ENCODE measurements around the gene ZNF175. TPM values are rescaled to one million over a fixed set of nuclear protein-coding genes. Genes with fewer than 3 reads are reported as not detected.
A peak's percentile ranks its signal among the peaks of the same experiment; 100 is the strongest.

ZNF175 gene
- total RNA-seq, 1 experiment from 2014 or later = 8.5 TPM

GRCh38 chr19:51565583-51565982 is 5.5 kb upstream of the ZNF175 start:
- POLR2A ChIA-PET (ENCODE audit: unreplicated experiment) = no interaction called here
- H3K27me3 ChIP-seq (ENCODE audit: low read length) = peaks cover 8% of the 10 kb centered on the region; the same call in 1 of the 2 replicates
- no peak overlapping the region for H3K9ac ChIP-seq (ENCODE audit: low read length)
- H3K4me2 ChIP-seq (ENCODE audit: low read length) = no peak overlapping the region
- no peaks in the 10 kb centered on the region for H3K9me2 ChIP-seq (replicated peaks; ENCODE audit: low read length)
- CTCF ChIA-PET = interaction anchor here (0.6 kb wide), 1 partner anchor 54 kb away, joined by 3 read pairs; no protein-coding TSS in a partner anchor
- no peaks in the 10 kb centered on the region for H3K79me2 ChIP-seq (ENCODE audit: low read length)
- no peaks in the 10 kb centered on the region for H4K20me1 ChIP-seq (ENCODE audit: low read length)
- no peak overlapping the region for H2AFZ ChIP-seq (ENCODE audit: low read length)
- ATAC-seq (no peak), DNase-seq (no peak)
- no peak overlapping the region for H3K27ac ChIP-seq (ENCODE audit: low read length)
- intact Hi-C loops (cut with micrococcal nuclease) = no loop called here
- no peak overlapping the region for H3K4me3 ChIP-seq (ENCODE audit: low read length)
- peaks cover 42% of the 10 kb centered on the region for H3K4me1 ChIP-seq (ENCODE audit: insufficient read depth, low read length)
- BruUV-seq (replicated peaks) = no TSS peak
- H3K36me3 ChIP-seq (ENCODE audit: low read depth, low read length) = no peaks in the 10 kb centered on the region
- TF ChIP-seq EZH2 (IDR thresholded peaks at IDR 0.05; ENCODE audit: low read length, unreplicated experiment) (no peak), CTCF (conservative IDR thresholded peaks at IDR 0.05; ENCODE audit: low read depth, low read length) (no peak), EZH2phosphoT487 (IDR thresholded peaks at IDR 0.05; ENCODE audit: borderline replicate concordance, low read length) (no peak)
- no peaks in the 10 kb centered on the region for H3K9me3 ChIP-seq (ENCODE audit: low read length)
- H3F3A ChIP-seq (ENCODE audit: low read length, unreplicated experiment) = no peaks in the 10 kb centered on the region

GRCh38 chr19:51566489-51567100 is 4.5 kb upstream of the ZNF175 start:
- Histone ChIP-seq H3K9me3 (ENCODE audit: low read length) (no peaks in the 10 kb centered on the region), H3K4me1 (ENCODE audit: insufficient read depth, low read length) (peaks cover 44% of the 10 kb centered on the region), H4K20me1 (ENCODE audit: low read length) (no peaks in the 10 kb centered on the region), H3K9ac (ENCODE audit: low read length) (no peak overlapping the region), H3K27ac (ENCODE audit: low read length) (no peak overlapping the region), H3K79me2 (ENCODE audit: low read length) (peaks cover 5% of the 10 kb centered on the region), H2AFZ (ENCODE audit: low read length) (no peak overlapping the region), H3K4me2 (ENCODE audit: low read length) (peak overlapping the region; percentile 39), H3F3A (ENCODE audit: low read length, unreplicated experiment) (no peaks in the 10 kb centered on the region), H3K9me2 (replicated peaks; ENCODE audit: low read length) (no peaks in the 10 kb centered on the region), H3K4me3 (ENCODE audit: low read length) (no peak overlapping the region), H3K27me3 (ENCODE audit: low read length) (peaks cover under 1% of the 10 kb centered on the region; the same call in 1 of the 2 replicates), H3K36me3 (ENCODE audit: low read depth, low read length) (no peaks in the 10 kb centered on the region)
- ATAC-seq (no peak), DNase-seq (peak; percentile 70)
- CTCF ChIA-PET = interaction anchor here (0.6 kb wide), 1 partner anchor 53 kb away, joined by 3 read pairs; no protein-coding TSS in a partner anchor
- no TSS peak for BruUV-seq (replicated peaks)
- intact Hi-C loops (cut with micrococcal nuclease) = no loop called here
- TF ChIP-seq CTCF (conservative IDR thresholded peaks at IDR 0.05; ENCODE audit: low read depth, low read length) = no peak
- TF ChIP-seq EZH2phosphoT487 (IDR thresholded peaks at IDR 0.05; ENCODE audit: borderline replicate concordance, low read length) = no peak
- TF ChIP-seq EZH2 (IDR thresholded peaks at IDR 0.05; ENCODE audit: low read length, unreplicated experiment) = no peak
- POLR2A ChIA-PET (ENCODE audit: unreplicated experiment) = no interaction called here

- H3K4me1 ChIP-seq (ENCODE audit: insufficient read depth, low read length) = peaks cover 50% of the 10 kb centered on the region
- intact Hi-C loops (cut with micrococcal nuclease) = no loop called here
- ChIA-PET CTCF (no interaction called here), POLR2A (ENCODE audit: unreplicated experiment) (no interaction called here)
- H3K36me3 ChIP-seq (ENCODE audit: low read depth, low read length) = no peaks in the 10 kb centered on the region
- no TSS peak for BruUV-seq (replicated peaks)
- H3K4me3 ChIP-seq (ENCODE audit: low read length) = no peak overlapping the region
- no peaks in the 10 kb centered on the region for H3K9me3 ChIP-seq (ENCODE audit: low read length)
- H3K27ac ChIP-seq (ENCODE audit: low read length) = no peak overlapping the region
- no peaks in the 10 kb centered on the region for H4K20me1 ChIP-seq (ENCODE audit: low read length)
- H3K4me2 ChIP-seq (ENCODE audit: low read length) = peak overlapping the region; percentile 46
- H3K9me2 ChIP-seq (replicated peaks; ENCODE audit: low read length) = no peaks in the 10 kb centered on the region
- no peaks in the 10 kb centered on the region for H3K27me3 ChIP-seq (ENCODE audit: low read length)
- H3K9ac ChIP-seq (ENCODE audit: low read length) = no peak overlapping the region
- ATAC-seq = no peak
- DNase-seq = no peak
- no peak overlapping the region for H2AFZ ChIP-seq (ENCODE audit: low read length)
- H3K79me2 ChIP-seq (ENCODE audit: low read length) = peaks cover 15% of the 10 kb centered on the region
- no peak for TF ChIP-seq EZH2phosphoT487 (IDR thresholded peaks at IDR 0.05; ENCODE audit: borderline replicate concordance, low read length)
- no peak for TF ChIP-seq EZH2 (IDR thresholded peaks at IDR 0.05; ENCODE audit: low read length, unreplicated experiment)
- no peaks in the 10 kb centered on the region for H3F3A ChIP-seq (ENCODE audit: low read length, unreplicated experiment)
Observed at GRCh38 chr19:51567583-51567982, 3.5 kb upstream of the ZNF175 start.
